A549 (cell line): ENCODE data around the gene ANKRD10.

Experiments
- JUNB ChIP-seq: fragments of >200 bp; sonication (Bioruptor Twin); formaldehyde crosslinking; IDR thresholded peaks from 2 replicates; pipeline ENCODE4 v1.6.1; 2016
- POLR2A ChIP-seq: IDR thresholded peaks from 2 replicates; pipeline ENCODE4 v1.6.1; 2012; ENCODE audit warnings: mild to moderate bottlenecking, low read length

GRCh38 chr13:110872034-110872767 lies 42.7 kb downstream of the ANKRD10 start:
- no peak for TF ChIP-seq JUNB
- TF ChIP-seq POLR2A, result no peak
